OCI-LY7 (cell line): ENCODE data around the gene TM7SF3. TPM values are rescaled to one million over a fixed set of nuclear protein-coding genes. Genes with fewer than 3 reads are reported as not detected.
"Not testable (repeated sequence)": the region's sequence is repeated elsewhere in the genome, so short reads cannot be mapped to it uniquely, and the experiment has no call there.

ENCODE experiments used
- BruUV-seq: library from RNA; stranded (reverse); fragments of 400-500 nt; replicated peaks from 2 replicates; lab custom pipeline; 2021; lab: Mats Ljungman, UMichigan
- CTCF ChIA-PET: fragments of 300-600 bp; sonication (Branson Sonifier 250); formaldehyde crosslinking; loops from one replicate; lab custom pipeline; 2022; ENCODE audit warnings: antibody characterized with exemption; ENCODE audit not compliant: unreplicated experiment; lab: Charles Lee
- POLR2A ChIA-PET: fragments of 300-600 bp; sonication (Branson Sonifier 250); formaldehyde crosslinking; loops from one replicate; lab custom pipeline; 2022; ENCODE audit warnings: antibody characterized with exemption; lab: Charles Lee
- DNase-seq: peaks from one replicate; pipeline ENCODE4 v3.0.0-alpha.2; 2015; ENCODE audit warnings: low spot score
- H2AFZ ChIP-seq: fragments of 200-600 bp; sonication (generic), shearing (Covaris generic); 2 replicates; pipeline ENCODE4 v1.6.1; 2014; ENCODE audit warnings: mild to moderate bottlenecking, antibody characterized with exemption, low read length, moderate library complexity
- H3K27ac ChIP-seq: fragments of 200-600 bp; sonication (generic); 2 replicates; pipeline ENCODE4 v1.5.1; 2014; ENCODE audit warnings: mixed run types, low read depth, mild to moderate bottlenecking, moderate library complexity, low read length, inconsistent platforms; ENCODE audit not compliant: poor library complexity, severe bottlenecking
- H3K36me3 ChIP-seq: fragments of 200-600 bp; sonication (generic); 2 replicates; pipeline ENCODE4 v1.6.1; 2014; ENCODE audit warnings: mild to moderate bottlenecking, antibody characterized with exemption, low read length, moderate library complexity, mixed read lengths; ENCODE audit not compliant: insufficient read depth
- H3K4me1 ChIP-seq: fragments of 200-600 bp; sonication (generic); 2 replicates; pipeline ENCODE4 v1.5.1; 2014; ENCODE audit warnings: mild to moderate bottlenecking, low read length; ENCODE audit not compliant: insufficient read depth, poor library complexity, severe bottlenecking
- H3K4me2 ChIP-seq: fragments of 200-600 bp; sonication (generic); 2 replicates; pipeline ENCODE4 v1.6.1; 2014; ENCODE audit warnings: mild to moderate bottlenecking, low read length
- H3K4me3 ChIP-seq: fragments of 200-600 bp; sonication (generic); 2 replicates; pipeline ENCODE4 v1.5.1; 2014; ENCODE audit warnings: mild to moderate bottlenecking, low read depth, low read length; ENCODE audit not compliant: poor library complexity, severe bottlenecking
- H3K79me2 ChIP-seq: fragments of 200-600 bp; sonication (generic); 2 replicates; pipeline ENCODE4 v1.6.1; 2016; ENCODE audit warnings: low read depth, mild to moderate bottlenecking, low read length, moderate library complexity, mixed read lengths; ENCODE audit not compliant: insufficient read depth
- H3K9me2 ChIP-seq: fragments of 200-600 bp; sonication (generic); 2 replicates; pipeline ENCODE4 v1.6.1; 2016; ENCODE audit warnings: mild to moderate bottlenecking, low read length, mixed read lengths; ENCODE audit not compliant: insufficient read depth
- H3K9me3 ChIP-seq: fragments of 200-600 bp; sonication (generic); 2 replicates; pipeline ENCODE4 v1.6.1; 2014; ENCODE audit warnings: mild to moderate bottlenecking, mixed run types, low read length, mixed read lengths
- H4K20me1 ChIP-seq: fragments of 200-600 bp; sonication (generic); 2 replicates; pipeline ENCODE4 v1.6.1; 2014; ENCODE audit warnings: mild to moderate bottlenecking, antibody characterized with exemption, low read length, moderate library complexity, mixed read lengths; ENCODE audit not compliant: insufficient read depth
- EZH2phosphoT487 ChIP-seq: fragments of 200-600 bp; sonication (generic); IDR thresholded peaks from 2 replicates; pipeline ENCODE4 v1.6.1; 2018; ENCODE audit warnings: low read depth, borderline replicate concordance, mild to moderate bottlenecking, mixed run types, antibody characterized with exemption, low read length, moderate library complexity, mixed read lengths
- intact Hi-C: fragments of 100-400 bp; cut with micrococcal nuclease; formaldehyde crosslinking; loops from one replicate; pipeline ENCODE4 v1.10.0; 2022; ENCODE audit not compliant: unreplicated experiment
- total RNA-seq, 2 experiments: library from RNA; depleted of rRNA in 1 of 2; stranded (reverse); fragments of >200 nt in 1 of 2; shearing (Covaris generic) in 1 of 2; gene quantifications; 2 replicates each; pipeline ENCODE4 v1.2.3, GENCODE V29; 2014 to 2022
- TF ChIP-seq, protein P1 (sequence below): fragments of 200-600 bp; sonication (generic); conservative IDR thresholded peaks from 2 replicates; pipeline ENCODE4 v1.5.1; 2014; ENCODE audit warnings: mild to moderate bottlenecking, antibody characterized with exemption, low read length, moderate library complexity, mixed read lengths

TM7SF3 gene
- total RNA-seq, 2 experiments from 2014 or later: 47.1 to 48.3 TPM

DNA sequence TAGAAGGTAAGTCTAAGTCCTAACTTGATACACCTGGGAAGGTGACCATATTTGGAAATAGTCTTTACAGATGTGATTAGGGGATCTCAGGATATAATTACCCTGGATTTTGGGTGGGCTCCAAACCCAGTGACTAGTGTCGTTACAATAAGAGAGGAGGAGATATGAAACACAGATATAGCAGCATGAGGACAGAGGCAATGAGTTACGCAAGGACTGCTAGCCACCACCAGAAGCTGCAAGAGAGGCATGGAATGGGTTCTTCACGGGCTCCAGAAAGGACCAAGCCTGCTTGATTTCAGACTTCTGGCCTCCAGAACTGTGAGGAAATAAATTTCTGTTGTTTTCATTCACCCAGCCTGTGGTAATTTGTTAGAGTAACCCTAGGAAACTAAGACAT is 47.3 kb downstream of the TM7SF3 start:
- ChIA-PET CTCF (no interaction called here), POLR2A (no interaction called here)
- Histone ChIP-seq H3K27ac (no peak overlapping the region), H2AFZ (no peak overlapping the region), H3K4me2 (no peak overlapping the region), H3K9me3 (no peaks in the 10 kb centered on the region), H3K79me2 (no peaks in the 10 kb centered on the region), H3K9me2 (no peaks in the 10 kb centered on the region), H3K36me3 (peaks cover 62% of the 10 kb centered on the region), H3K4me3 (no peak overlapping the region), H3K4me1 (peaks cover 12% of the 10 kb centered on the region), H4K20me1 (no peaks in the 10 kb centered on the region)
- BruUV-seq: no TSS peak
- intact Hi-C loops: no loop called here
- TF ChIP-seq, protein P1, sequence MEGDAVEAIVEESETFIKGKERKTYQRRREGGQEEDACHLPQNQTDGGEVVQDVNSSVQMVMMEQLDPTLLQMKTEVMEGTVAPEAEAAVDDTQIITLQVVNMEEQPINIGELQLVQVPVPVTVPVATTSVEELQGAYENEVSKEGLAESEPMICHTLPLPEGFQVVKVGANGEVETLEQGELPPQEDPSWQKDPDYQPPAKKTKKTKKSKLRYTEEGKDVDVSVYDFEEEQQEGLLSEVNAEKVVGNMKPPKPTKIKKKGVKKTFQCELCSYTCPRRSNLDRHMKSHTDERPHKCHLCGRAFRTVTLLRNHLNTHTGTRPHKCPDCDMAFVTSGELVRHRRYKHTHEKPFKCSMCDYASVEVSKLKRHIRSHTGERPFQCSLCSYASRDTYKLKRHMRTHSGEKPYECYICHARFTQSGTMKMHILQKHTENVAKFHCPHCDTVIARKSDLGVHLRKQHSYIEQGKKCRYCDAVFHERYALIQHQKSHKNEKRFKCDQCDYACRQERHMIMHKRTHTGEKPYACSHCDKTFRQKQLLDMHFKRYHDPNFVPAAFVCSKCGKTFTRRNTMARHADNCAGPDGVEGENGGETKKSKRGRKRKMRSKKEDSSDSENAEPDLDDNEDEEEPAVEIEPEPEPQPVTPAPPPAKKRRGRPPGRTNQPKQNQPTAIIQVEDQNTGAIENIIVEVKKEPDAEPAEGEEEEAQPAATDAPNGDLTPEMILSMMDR: no peak
- no peak for TF ChIP-seq EZH2phosphoT487
- DNase-seq: no peak

GRCh38 chr12:26963413-26963812 is 50.8 kb downstream of the TM7SF3 start:
- Histone ChIP-seq H2AFZ (no peak overlapping the region), H3K27ac (no peak overlapping the region), H3K4me2 (no peak overlapping the region), H3K4me1 (no peaks in the 10 kb centered on the region), H3K9me2 (no peaks in the 10 kb centered on the region), H3K36me3 (peaks cover 68% of the 10 kb centered on the region), H4K20me1 (no peaks in the 10 kb centered on the region), H3K9me3 (no peaks in the 10 kb centered on the region), H3K79me2 (no peaks in the 10 kb centered on the region), H3K4me3 (no peak overlapping the region)
- intact Hi-C loops: no loop called here
- DNase-seq: no peak
- no TSS peak for BruUV-seq
- ChIA-PET POLR2A (interaction anchor here (0.9 to 1.4 kb wide), 3 partner anchors 9 to 40 kb away, joined by 3 to 4 read pairs (median 4); no protein-coding TSS in a partner anchor), CTCF (no interaction called here)
- TF ChIP-seq, protein P1: no peak

DNA sequence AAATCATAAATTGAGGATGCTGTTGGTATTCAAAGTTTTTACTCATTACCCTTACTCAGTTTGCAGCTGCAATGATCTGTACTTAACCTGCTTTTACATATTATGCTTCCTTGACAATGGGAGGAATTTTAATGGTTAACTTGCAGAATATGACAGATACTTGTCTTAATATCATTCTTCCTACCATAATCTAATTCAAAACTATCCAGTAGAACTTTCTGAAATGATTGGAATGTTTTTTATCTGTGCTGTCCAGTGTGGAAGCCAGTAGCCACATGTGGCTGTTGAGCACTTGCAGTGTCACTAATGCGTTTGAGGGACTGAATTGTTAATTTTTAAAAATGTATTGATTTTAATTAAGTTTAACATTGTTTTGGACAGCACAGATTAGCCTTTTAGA is 52.4 kb downstream of the TM7SF3 start:
- intact Hi-C loops: no loop called here
- no peaks in the 10 kb centered on the region for H4K20me1 ChIP-seq
- BruUV-seq: no TSS peak
- no peak overlapping the region for H2AFZ ChIP-seq
- POLR2A ChIA-PET: no interaction called here
- H3K4me3 ChIP-seq: no peak overlapping the region
- H3K4me1 ChIP-seq: no peaks in the 10 kb centered on the region
- CTCF ChIA-PET: no interaction called here
- H3K36me3 ChIP-seq: peaks cover 70% of the 10 kb centered on the region
- no peak overlapping the region for H3K4me2 ChIP-seq
- no peaks in the 10 kb centered on the region for H3K79me2 ChIP-seq
- no peaks in the 10 kb centered on the region for H3K9me3 ChIP-seq
- H3K9me2 ChIP-seq: no peaks in the 10 kb centered on the region
- DNase-seq: no peak
- no peak for TF ChIP-seq EZH2phosphoT487
- TF ChIP-seq, protein P1: no peak
- H3K27ac ChIP-seq: no peak overlapping the region

GRCh38 chr12:26961391-26961790 is 52.8 kb downstream of the TM7SF3 start:
- H3K27ac ChIP-seq, H3K9me3 ChIP-seq, CTCF ChIA-PET, POLR2A ChIA-PET, BruUV-seq, intact Hi-C loops, H3K4me2 ChIP-seq, DNase-seq, H3K4me3 ChIP-seq, H2AFZ ChIP-seq, H4K20me1 ChIP-seq, H3K79me2 ChIP-seq, H3K9me2 ChIP-seq, H3K4me1 ChIP-seq: not testable (repeated sequence)
- peaks cover 70% of the 10 kb centered on the region for H3K36me3 ChIP-seq
